A549 (cell line): ENCODE data around the gene YIPF3. TPM values are rescaled to one million over a fixed set of nuclear protein-coding genes. Genes with fewer than 3 reads are reported as not detected.

Experiments
- ATAC-seq, 2 experiments: fragments of 200-7000 bp in 1 of 2; fragments of >200 bp in 1 of 2; cut with Nextera tagmentation in 1 of 2; cut with Tn5 transposase in 1 of 2; 3 replicates each; pipeline versions ENCODE4 v1.8.0 to v1.9.1; 2018 to 2020; ENCODE audit warnings: mild to moderate bottlenecking in 1 of 2, moderate library complexity in 1 of 2
- CTCF ChIA-PET: fragments of 300-600 bp; sonication (Branson Sonifier 250); formaldehyde crosslinking; extraction: SDS; loops from one replicate; lab custom pipeline; 2021; ENCODE audit warnings: antibody characterized with exemption, inconsistent platforms; lab: Yijun Ruan, JAX
- POLR2A ChIA-PET: fragments of 350-600 bp; formaldehyde crosslinking; extraction: SDS; loops from one replicate; lab custom pipeline; 2021; ENCODE audit warnings: antibody characterized with exemption, inconsistent platforms; lab: Yijun Ruan, JAX
- DNase-seq, 2 experiments: peaks; one replicate each; pipeline versions ENCODE4 v3.0.0 to v3.0.0-alpha.2; 2011 to 2016; ENCODE audit warnings: low read depth in 1 of 2, low spot score in 1 of 2
- FAIRE-seq: peaks from 2 replicates; lab custom pipeline; 2011; peaks lifted over from hg19 to GRCh38; lab: Jason Lieb, UNC
- H3K27ac ChIP-seq, 2 experiments: fragments of >200 bp; sonication (Bioruptor Twin); formaldehyde crosslinking; 3 replicates each; pipeline ENCODE4 v1.5.1; 2016 to 2017
- H3K4me1 ChIP-seq: fragments of >200 bp; sonication (Bioruptor Twin); formaldehyde crosslinking; 3 replicates; pipeline ENCODE4 v1.6.1; 2016
- H3K4me2 ChIP-seq: fragments of >200 bp; sonication (Bioruptor Twin); formaldehyde crosslinking; 3 replicates; pipeline ENCODE4 v1.6.1; 2016
- H3K4me3 ChIP-seq: fragments of >200 bp; sonication (Bioruptor Twin); formaldehyde crosslinking; 3 replicates; pipeline ENCODE4 v1.5.1; 2016
- H3K9me3 ChIP-seq: fragments of >200 bp; sonication (Bioruptor Twin); formaldehyde crosslinking; 3 replicates; pipeline ENCODE4 v1.6.1; 2016
- CEBPB ChIP-seq, 2 experiments: fragments of >200 bp in 1 of 2; sonication (Bioruptor Twin) in 1 of 2; formaldehyde crosslinking in 1 of 2; IDR thresholded peaks; 2 replicates each; pipeline ENCODE4 v1.6.1; 2012 to 2016
- ELK1 ChIP-seq: fragments of 150-350 bp; IDR thresholded peaks from 2 replicates; pipeline ENCODE4 v1.6.1; 2014; ENCODE audit warnings: low read depth, mild to moderate bottlenecking, low read length
- EP300 ChIP-seq, 2 experiments: fragments of >200 bp; sonication (Bioruptor Twin); formaldehyde crosslinking; IDR thresholded peaks; 2 replicates in 1 of 2; 3 replicates in 1 of 2; pipeline ENCODE4 v1.6.1; 2016 to 2017
- FOSB ChIP-seq: fragments of 250-450 bp; sonication (Bioruptor Pico); IDR thresholded peaks from 2 replicates; pipeline ENCODE4 v1.5.0; 2020; ENCODE audit warnings: mild to moderate bottlenecking, moderate library complexity
- FOSL2 ChIP-seq, 2 experiments: fragments of 450-650 bp in 1 of 2; fragments of >200 bp in 1 of 2; sonication (Bioruptor Twin) in 1 of 2; formaldehyde crosslinking; IDR thresholded peaks; 2 replicates each; pipeline versions ENCODE4 v1.5.0 to v1.6.1; 2016 to 2020; ENCODE audit warnings: mild to moderate bottlenecking in 1 of 2, moderate library complexity in 1 of 2
- HDAC2 ChIP-seq: fragments of 200-600 bp; sonication (generic); IDR thresholded peaks from 2 replicates; pipeline ENCODE4 v1.6.1; 2016
- HOXB13 ChIP-seq: fragments of 250-450 bp; sonication (Bioruptor Pico); IDR thresholded peaks from 2 replicates; pipeline ENCODE4 v1.5.0; 2020; ENCODE audit warnings: low read depth, mild to moderate bottlenecking, moderate library complexity
- HOXB5 ChIP-seq: fragments of 250-450 bp; sonication (Bioruptor Pico); IDR thresholded peaks from 2 replicates; pipeline ENCODE4 v1.5.0; 2020; ENCODE audit warnings: mild to moderate bottlenecking, moderate library complexity
- MAX ChIP-seq: IDR thresholded peaks from 2 replicates; pipeline ENCODE4 v1.6.1; 2012
- MAZ ChIP-seq: fragments of 150-350 bp; IDR thresholded peaks from 2 replicates; pipeline ENCODE4 v1.6.1; 2014; ENCODE audit warnings: antibody characterized with exemption, low read depth, low read length, borderline replicate concordance
- NFE2L2 ChIP-seq: fragments of 150-350 bp; conservative IDR thresholded peaks from 2 replicates; pipeline ENCODE4 v1.6.1; 2014; ENCODE audit warnings: low read length
- POLR2A ChIP-seq: IDR thresholded peaks from 2 replicates; pipeline ENCODE4 v1.6.1; 2012; ENCODE audit warnings: mild to moderate bottlenecking, low read length
- POLR2AphosphoS2 ChIP-seq: conservative IDR thresholded peaks from 2 replicates; pipeline ENCODE4 v1.6.1; 2012; ENCODE audit warnings: low read length, improper control_type of control experiment, inconsistent platforms
- RARB ChIP-seq: fragments of 250-450 bp; sonication (Bioruptor Pico); IDR thresholded peaks from 2 replicates; pipeline ENCODE4 v1.8.0; 2021; ENCODE audit warnings: mild to moderate bottlenecking, moderate library complexity
- RCOR1 ChIP-seq: fragments of 150-350 bp; IDR thresholded peaks from 2 replicates; pipeline ENCODE4 v1.6.1; 2014; ENCODE audit warnings: antibody characterized with exemption, low read length, low read depth
- RFX5 ChIP-seq: fragments of 450-650 bp; IDR thresholded peaks from 2 replicates; pipeline ENCODE4 v1.7.1; 2014; ENCODE audit warnings: antibody characterized with exemption, mild to moderate bottlenecking, moderate library complexity
- SREBF2 ChIP-seq: fragments of 450-650 bp; IDR thresholded peaks from 2 replicates; pipeline ENCODE4 v1.6.1; 2014; ENCODE audit warnings: mild to moderate bottlenecking, moderate library complexity
- TFCP2L1 ChIP-seq: fragments of 250-450 bp; sonication (Bioruptor Pico); IDR thresholded peaks from 2 replicates; pipeline ENCODE4 v1.5.0; 2021; ENCODE audit warnings: mild to moderate bottlenecking
- ZFP36 ChIP-seq: fragments of 450-650 bp; IDR thresholded peaks from 2 replicates; pipeline ENCODE4 v1.6.1; 2014; ENCODE audit warnings: borderline replicate concordance; ENCODE audit not compliant: partially characterized antibody
- WGBS: methylation state at CpG from one replicate; pipeline ENCODE4 v1.1.6; 2017; ENCODE audit errors: missing lambda C conversion rate; 5-methylcytosine and 5-hydroxymethylcytosine counted together
- polyA plus RNA-seq, 4 experiments: library from polyadenylated mRNA; depleted of rRNA in 3 of 4; stranded (reverse); fragments of >200 nt; fragmentation: RNase III in 1 of 4; extraction: RNeasy Plus Mini Kit Qiagen cat#74134 plus additional on column Dnase treatment in 1 of 4; gene quantifications; 2 replicates in 3 of 4; 3 replicates in 1 of 4; pipeline ENCODE4 v1.2.3, GENCODE V29; 2011 to 2017
- TF ChIP-seq, protein P1 (sequence below): IDR thresholded peaks from 2 replicates; pipeline ENCODE4 v1.6.1; 2012
- TF ChIP-seq, protein P2 (sequence below): fragments of 250-450 bp; sonication (Bioruptor Pico); IDR thresholded peaks from 2 replicates; pipeline ENCODE4 v1.5.0; 2021; ENCODE audit warnings: mild to moderate bottlenecking, moderate library complexity, borderline replicate concordance
- TF ChIP-seq, protein P3 (sequence below): fragments of >200 bp; sonication (Bioruptor Twin); formaldehyde crosslinking; IDR thresholded peaks from 2 replicates; pipeline ENCODE4 v1.6.1; 2016

Gene YIPF3
- polyA plus RNA-seq, 2 of the 4 experiments (the other 2 are of a cell fraction) = 63.4 to 108 TPM

- DNase-seq = no peak
- WGBS = 56% methylated on average over 2 of the region's 6 CpGs
- TF ChIP-seq CEBPB (IDR thresholded peaks at IDR 0.05) = no peak
- no peak for TF ChIP-seq MAZ
- TF ChIP-seq SREBF2 = no peak
- TF ChIP-seq RFX5 = no peak
- TF ChIP-seq HOXB13 (CRISPR knock-in tag) = no peak
- no peak for TF ChIP-seq FOSB (CRISPR knock-in tag)
- TF ChIP-seq EP300 (IDR thresholded peaks at IDR 0.05) = no peak
- TF ChIP-seq NFE2L2 = no peak
- no peak for TF ChIP-seq ELK1
- no peak for TF ChIP-seq TFCP2L1
- TF ChIP-seq RARB (CRISPR knock-in tag) = no peak
- no peak for TF ChIP-seq HOXB5 (CRISPR knock-in tag)
- TF ChIP-seq, protein P1, sequence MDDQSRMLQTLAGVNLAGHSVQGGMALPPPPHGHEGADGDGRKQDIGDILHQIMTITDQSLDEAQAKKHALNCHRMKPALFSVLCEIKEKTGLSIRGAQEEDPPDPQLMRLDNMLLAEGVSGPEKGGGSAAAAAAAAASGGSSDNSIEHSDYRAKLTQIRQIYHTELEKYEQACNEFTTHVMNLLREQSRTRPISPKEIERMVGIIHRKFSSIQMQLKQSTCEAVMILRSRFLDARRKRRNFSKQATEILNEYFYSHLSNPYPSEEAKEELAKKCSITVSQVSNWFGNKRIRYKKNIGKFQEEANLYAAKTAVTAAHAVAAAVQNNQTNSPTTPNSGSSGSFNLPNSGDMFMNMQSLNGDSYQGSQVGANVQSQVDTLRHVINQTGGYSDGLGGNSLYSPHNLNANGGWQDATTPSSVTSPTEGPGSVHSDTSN = no peak
- TF ChIP-seq MAX = no peak
- TF ChIP-seq, protein P2, sequence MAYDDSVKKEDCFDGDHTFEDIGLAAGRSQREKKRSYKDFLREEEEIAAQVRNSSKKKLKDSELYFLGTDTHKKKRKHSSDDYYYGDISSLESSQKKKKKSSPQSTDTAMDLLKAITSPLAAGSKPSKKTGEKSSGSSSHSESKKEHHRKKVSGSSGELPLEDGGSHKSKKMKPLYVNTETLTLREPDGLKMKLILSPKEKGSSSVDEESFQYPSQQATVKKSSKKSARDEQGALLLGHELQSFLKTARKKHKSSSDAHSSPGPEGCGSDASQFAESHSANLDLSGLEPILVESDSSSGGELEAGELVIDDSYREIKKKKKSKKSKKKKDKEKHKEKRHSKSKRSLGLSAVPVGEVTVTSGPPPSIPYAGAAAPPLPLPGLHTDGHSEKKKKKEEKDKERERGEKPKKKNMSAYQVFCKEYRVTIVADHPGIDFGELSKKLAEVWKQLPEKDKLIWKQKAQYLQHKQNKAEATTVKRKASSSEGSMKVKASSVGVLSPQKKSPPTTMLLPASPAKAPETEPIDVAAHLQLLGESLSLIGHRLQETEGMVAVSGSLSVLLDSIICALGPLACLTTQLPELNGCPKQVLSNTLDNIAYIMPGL (CRISPR knock-in tag) = no peak
- Histone ChIP-seq H3K4me3 (no peak overlapping the region), H3K4me2 (no peak overlapping the region), H3K9me3 (no peaks in the 10 kb centered on the region), H3K27ac (no peak overlapping the region), H3K4me1 (peaks cover 9% of the 10 kb centered on the region)
- CTCF ChIA-PET = interaction anchor here (0.6 to 5.9 kb wide), 29 partner anchors 10 to 284 kb away, joined by 3 to 79 read pairs (median 6); partner anchors contain the start of genes CRIP3, DLK2, DNPH1 and POLR1C
- FAIRE-seq = no peak
- ATAC-seq = no peak
- POLR2A ChIA-PET = no interaction called here
Observed at GRCh38 chr6:43505718-43506117, 11.0 kb downstream of the YIPF3 start.

DNA sequence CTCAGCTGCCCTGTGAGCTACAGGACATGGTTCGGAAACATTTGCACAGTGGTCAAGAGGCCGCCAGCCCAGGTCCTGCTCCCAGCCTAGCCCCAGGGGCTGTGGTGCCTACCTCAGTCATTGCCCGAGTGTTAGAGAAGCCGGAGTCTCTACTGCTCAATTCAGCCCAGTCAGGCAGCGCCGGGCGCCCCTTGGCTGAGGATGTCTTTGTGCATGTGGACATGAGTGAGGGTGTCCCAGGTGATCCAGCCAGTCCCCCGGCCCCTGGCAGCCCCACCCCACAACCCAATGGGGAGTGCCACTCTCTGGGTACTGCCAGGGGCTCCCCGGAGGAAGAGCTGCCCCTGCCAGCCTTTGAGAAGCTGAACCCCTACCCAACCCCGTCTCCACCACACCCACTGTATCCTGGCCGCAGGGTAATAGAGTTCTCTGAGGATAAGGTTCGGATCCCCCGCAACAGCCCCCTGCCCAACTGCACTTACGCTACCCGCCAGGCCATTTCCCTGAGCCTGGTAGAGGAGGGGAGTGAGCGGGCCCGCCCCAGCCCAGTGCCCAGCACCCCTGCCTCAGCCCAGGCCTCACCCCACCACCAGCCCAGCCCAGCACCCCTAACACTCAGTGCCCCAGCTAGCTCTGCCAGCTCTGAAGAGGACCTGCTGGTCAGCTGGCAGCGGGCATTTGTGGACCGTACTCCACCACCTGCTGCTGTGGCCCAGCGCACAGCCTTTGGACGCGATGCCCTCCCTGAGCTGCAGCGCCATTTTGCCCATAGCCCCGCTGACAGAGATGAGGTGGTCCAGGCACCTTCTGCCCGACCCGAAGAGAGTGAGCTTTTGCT, 11.8 kb downstream of the YIPF3 start:
- no peak for TF ChIP-seq EP300 (IDR thresholded peaks at IDR 0.05)
- no peak for TF ChIP-seq CEBPB (IDR thresholded peaks at IDR 0.05)
- TF ChIP-seq POLR2A = no peak
- no peak for TF ChIP-seq POLR2AphosphoS2
- no peak for TF ChIP-seq ZFP36
- TF ChIP-seq, protein P3, sequence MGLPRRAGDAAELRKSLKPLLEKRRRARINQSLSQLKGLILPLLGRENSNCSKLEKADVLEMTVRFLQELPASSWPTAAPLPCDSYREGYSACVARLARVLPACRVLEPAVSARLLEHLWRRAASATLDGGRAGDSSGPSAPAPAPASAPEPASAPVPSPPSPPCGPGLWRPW = no peak
- TF ChIP-seq FOSL2 (IDR thresholded peaks at IDR 0.05) = no peak
- TF ChIP-seq FOSL2 (CRISPR knock-in tag; IDR thresholded peaks at IDR 0.05) = no peak
- TF ChIP-seq RCOR1 = no peak
- TF ChIP-seq, protein P1 = no peak
- no peak for TF ChIP-seq MAX
- no peak for TF ChIP-seq HDAC2
- FAIRE-seq = no peak
- Histone ChIP-seq H3K4me3 (no peak overlapping the region), H3K4me2 (no peak overlapping the region), H3K27ac (no peak overlapping the region), H3K4me1 (0 out of 3 replicates have a peak, but pooled peaks cover 4% of the 10 kb centered on the region), H3K9me3 (no peaks in the 10 kb centered on the region)
- no peak for ATAC-seq
- 98% methylated on average over 7 of the region's 26 CpGs for WGBS
- ChIA-PET POLR2A (interaction anchor here (0.5 kb wide), 1 partner anchor 48 kb away, joined by 9 read pairs; no protein-coding TSS in a partner anchor), CTCF (interaction anchor here (0.6 to 5.9 kb wide), 14 partner anchors 9 to 275 kb away, joined by 3 to 79 read pairs (median 8); partner anchors contain the start of genes CRIP3, DNPH1, POLR1C and YIPF3)
- DNase-seq = no peak
